GM12874 (cell line): Measurements from ENCODE around the gene CDCA4.

Source experiments
- CTCF ChIP-seq: IDR thresholded peaks from 2 replicates; pipeline ENCODE4 v1.5.1; 2011; ENCODE audit warnings: low read depth, mild to moderate bottlenecking, control low read depth, low read length, moderate library complexity; ENCODE audit not compliant: insufficient read depth

Gene CDCA4

DNA sequence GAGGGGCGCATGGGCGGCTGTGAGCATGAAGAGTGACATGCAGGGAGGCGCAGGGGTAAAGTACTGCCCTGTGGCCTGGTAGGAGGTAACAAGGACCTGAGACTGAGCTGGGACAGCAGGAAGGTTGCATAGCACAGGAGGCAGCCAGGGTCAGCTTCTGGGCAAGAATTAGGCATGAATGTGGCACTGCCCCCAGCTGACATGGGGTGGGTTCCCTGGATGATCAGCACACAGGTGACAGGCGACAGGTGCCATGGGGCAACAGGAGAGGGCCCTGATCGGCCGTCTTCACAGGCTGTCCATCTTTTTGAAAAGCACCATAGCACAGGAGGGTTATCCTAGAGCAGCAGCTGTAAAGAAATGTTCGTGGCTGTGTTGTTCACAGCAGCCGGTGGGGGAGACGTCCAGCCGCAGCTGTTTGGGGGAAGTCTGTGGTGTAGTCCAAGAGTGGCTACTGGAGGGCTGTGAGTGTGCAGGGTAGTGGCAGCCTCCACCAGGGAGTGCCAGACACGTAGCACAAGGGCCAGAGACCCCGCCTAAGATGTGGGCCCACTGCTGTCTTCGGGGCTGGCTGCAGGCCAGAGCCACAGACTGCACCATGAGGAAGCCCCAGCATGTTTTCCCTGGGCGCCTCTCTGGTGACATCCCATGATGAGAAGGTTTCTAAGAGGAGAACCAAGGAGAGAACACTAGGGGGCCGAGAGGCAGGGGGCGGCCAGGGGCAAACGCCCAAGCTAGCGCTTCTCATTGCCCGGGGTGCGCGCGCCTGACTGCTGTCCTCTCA is 26.9 kb downstream of the CDCA4 start:
- no peak for TF ChIP-seq CTCF

DNA sequence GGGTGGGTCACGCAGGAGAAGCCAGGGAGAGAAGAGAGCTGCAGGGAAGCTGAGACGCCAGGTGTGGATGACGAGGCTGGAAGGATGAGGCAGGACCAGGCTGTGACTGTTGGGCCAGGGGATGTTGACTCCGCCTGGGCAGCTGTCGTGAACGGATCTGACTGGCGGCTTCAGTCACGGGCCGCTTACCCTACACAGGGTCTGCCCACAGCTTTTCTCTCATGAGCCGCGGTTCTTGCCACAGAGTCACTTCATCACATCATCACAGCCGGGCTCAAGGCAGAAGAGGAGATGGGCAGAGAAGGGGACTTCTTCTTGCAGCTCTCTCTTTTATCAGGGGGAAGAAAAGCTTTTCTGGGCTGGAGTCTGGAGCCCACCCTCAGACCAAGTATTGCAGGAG is 27.6 kb downstream of the CDCA4 start:
- no peak for TF ChIP-seq CTCF

DNA sequence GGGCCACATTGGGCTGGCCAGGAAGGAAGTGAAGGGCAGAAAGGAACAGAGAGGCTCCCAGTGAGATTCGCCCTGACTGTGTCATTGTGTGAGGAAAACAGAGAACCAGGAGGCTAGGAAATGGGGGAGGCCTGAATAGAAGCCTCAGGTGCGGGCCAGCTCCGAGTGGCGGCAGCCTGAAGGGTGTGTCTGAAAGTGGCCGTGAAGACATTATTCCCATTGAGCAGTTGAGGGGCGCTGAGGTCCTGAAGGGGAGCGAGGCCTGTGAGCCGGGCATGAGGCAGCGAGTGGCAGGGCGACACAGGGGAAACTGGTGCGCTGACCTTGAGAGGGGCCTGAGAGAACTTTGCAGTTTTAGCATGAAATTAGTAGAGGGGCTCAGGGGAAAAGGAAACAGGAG is 28.4 kb downstream of the CDCA4 start:
- no peak for TF ChIP-seq CTCF

DNA sequence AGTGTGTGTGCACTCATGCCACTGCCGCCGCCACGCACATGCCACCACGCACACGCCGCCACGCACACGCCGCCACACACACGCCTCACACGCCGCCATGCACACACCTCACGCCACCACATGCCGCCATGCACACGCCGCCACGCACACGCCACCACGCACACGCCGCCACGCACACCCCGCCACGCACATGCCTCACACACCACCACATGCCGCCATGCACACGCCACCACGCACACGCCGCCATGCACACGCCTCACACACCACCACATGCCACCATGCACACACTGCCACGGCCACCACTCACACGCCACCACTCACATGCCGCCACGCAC is 29.0 kb downstream of the CDCA4 start:
- TF ChIP-seq CTCF = no peak

DNA sequence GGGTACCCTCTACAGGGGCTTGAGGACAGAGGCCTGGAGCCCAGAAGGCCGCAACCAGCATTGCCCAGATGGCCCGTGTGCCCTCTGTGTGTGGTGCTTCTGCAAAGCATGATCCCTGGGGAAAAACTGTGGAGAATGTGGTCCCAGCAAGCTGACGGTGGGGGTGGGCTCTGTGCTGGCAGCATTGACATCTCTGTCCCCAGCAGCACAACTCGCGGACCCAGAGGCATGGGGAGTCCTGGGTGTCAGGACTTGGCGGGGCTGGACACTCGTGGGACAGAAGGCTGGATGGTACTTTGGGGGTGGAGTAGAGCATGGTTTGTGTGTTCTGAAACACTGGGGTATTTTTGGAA is 31.0 kb downstream of the CDCA4 start:
- no peak for TF ChIP-seq CTCF

- no peak for TF ChIP-seq CTCF
Measured at GRCh38 chr14:104989236-104989950, 31.5 kb downstream of the CDCA4 start.

- no peak for TF ChIP-seq CTCF
Measured at GRCh38 chr14:104986487-104987164, 34.3 kb downstream of the CDCA4 start.
